K562 (cell line): ENCODE measurements around the gene UCP3. TPM values are rescaled to one million over a fixed set of nuclear protein-coding genes. Genes with fewer than 3 reads are reported as not detected.

Experiments used
- ATAC-seq: fragments of 200-7000 bp; cut with Tn5 transposase; 3 replicates; pipeline ENCODE4 v1.9.1; 2020; ENCODE audit warnings: moderate library complexity
- BruUV-seq: library from RNA; stranded (reverse); fragments of 400-500 nt; replicated peaks from 2 replicates; lab custom pipeline; 2021; lab: Mats Ljungman, UMichigan
- CTCF ChIA-PET: fragments of 300-600 bp; formaldehyde crosslinking; extraction: SDS; loops from one replicate; lab custom pipeline; 2021; ENCODE audit warnings: low intra/inter-chr PET ratio; lab: Yijun Ruan, JAX
- POLR2A ChIA-PET: fragments of 300-600, 350-650 bp; sonication (Branson Sonifier 250); formaldehyde crosslinking; extraction: SDS; loops from one replicate; lab custom pipeline; 2021; ENCODE audit warnings: antibody characterized with exemption, inconsistent platforms; lab: Yijun Ruan, JAX
- DNase-seq, 4 experiments: peaks; one replicate each; pipeline versions ENCODE4 v3.0.0 to v3.0.0-alpha.2; 2011 to 2018; ENCODE audit warnings: low spot score in 3 of 4, mixed read lengths in 3 of 4; ENCODE audit errors: extremely low read depth in 1 of 4
- FAIRE-seq: peaks from 2 replicates; lab custom pipeline; 2011; peaks lifted over from hg19 to GRCh38; lab: Jason Lieb, UNC
- H2AFZ ChIP-seq: 2 replicates; pipeline ENCODE4 v1.6.0; 2011; ENCODE audit warnings: low read depth, low read length, control low read depth, inconsistent platforms
- H3K27ac ChIP-seq: fragments of 200-600 bp; 3 replicates; pipeline ENCODE4 v1.8.0; 2011; ENCODE audit warnings: low read depth, mild to moderate bottlenecking, control low read depth, inconsistent platforms, low read length, moderate library complexity, mixed read lengths; ENCODE audit errors: extremely low read depth
- H3K27me3 ChIP-seq, 2 experiments: fragments of 300-600 bp in 1 of 2; 2 replicates in 1 of 2; 3 replicates in 1 of 2; pipeline versions ENCODE4 v1.6.0 to v1.8.0; 2011; ENCODE audit warnings: inconsistent platforms in 2 of 2, low read length in 2 of 2, mild to moderate bottlenecking in 1 of 2, mixed read lengths in 1 of 2, moderate library complexity in 1 of 2; ENCODE audit not compliant: control insufficient read depth in 2 of 2, insufficient read depth in 2 of 2
- H3K36me3 ChIP-seq: fragments of 300-600 bp; 3 replicates; pipeline ENCODE4 v1.8.0; 2011; ENCODE audit warnings: mild to moderate bottlenecking, low read length, inconsistent platforms; ENCODE audit not compliant: control insufficient read depth, insufficient read depth
- H3K4me1 ChIP-seq, 2 experiments: fragments of 200-600 bp in 1 of 2; replicated peaks in 1 of 2; 2 replicates in 1 of 2; 3 replicates in 1 of 2; pipeline versions ENCODE4 v1.5.1 to v1.8.0; 2011; ENCODE audit warnings: inconsistent platforms in 2 of 2, low read length in 2 of 2, mild to moderate bottlenecking in 1 of 2, mixed read lengths in 1 of 2, moderate library complexity in 1 of 2; ENCODE audit not compliant: control insufficient read depth in 2 of 2, insufficient read depth in 2 of 2
- H3K4me2 ChIP-seq: 2 replicates; pipeline ENCODE4 v1.6.1; 2011; ENCODE audit warnings: low read length, control low read depth, inconsistent platforms, mixed read lengths; ENCODE audit not compliant: insufficient read depth
- H3K4me3 ChIP-seq: fragments of 200-600 bp; sonication (generic), shearing (Covaris generic); 2 replicates; pipeline ENCODE4 v1.5.1; 2016; ENCODE audit warnings: control low read depth, inconsistent platforms
- H3K79me2 ChIP-seq: fragments of 200-600 bp; 3 replicates; pipeline ENCODE4 v1.8.0; 2011; ENCODE audit warnings: low read length, inconsistent platforms; ENCODE audit not compliant: control insufficient read depth, insufficient read depth
- H3K9ac ChIP-seq, 2 experiments: 2 replicates each; pipeline versions ENCODE4 v1.6.0 to v1.6.1; 2011; ENCODE audit warnings: low read depth in 2 of 2, low read length in 2 of 2, control low read depth in 1 of 2, inconsistent platforms in 1 of 2, mild to moderate bottlenecking in 1 of 2, mixed read lengths in 1 of 2; ENCODE audit not compliant: insufficient read depth in 1 of 2
- H3K9me1 ChIP-seq: one replicate; pipeline ENCODE4 v1.6.0; 2011; ENCODE audit warnings: inconsistent platforms, mild to moderate bottlenecking, low read length, moderate library complexity; ENCODE audit not compliant: control insufficient read depth, insufficient read depth
- H3K9me3 ChIP-seq: replicated peaks from 2 replicates; pipeline ENCODE4 v1.5.1; 2011; ENCODE audit warnings: low read depth, low read length, inconsistent platforms; ENCODE audit not compliant: control insufficient read depth, insufficient read depth
- H4K20me1 ChIP-seq: replicated peaks from 2 replicates; pipeline ENCODE4 v1.6.1; 2011; ENCODE audit warnings: low read length, inconsistent platforms, mixed read lengths; ENCODE audit not compliant: control insufficient read depth, insufficient read depth
- ARID1B ChIP-seq: fragments of 450-650 bp; IDR thresholded peaks from 2 replicates; pipeline ENCODE4 v1.6.1; 2016; ENCODE audit warnings: antibody characterized with exemption, mild to moderate bottlenecking, inconsistent platforms
- ATF1 ChIP-seq, 2 experiments: fragments of 450-650 bp in 1 of 2; IDR thresholded peaks; 2 replicates each; pipeline ENCODE4 v1.6.1; 2016; ENCODE audit warnings: missing compliant biosample characterization in 1 of 2, missing genetic modification characterization in 1 of 2
- DMBX1 ChIP-seq: fragments of 250-450 bp; sonication (Bioruptor Pico); IDR thresholded peaks from 2 replicates; pipeline ENCODE4 v1.8.0; 2022; ENCODE audit warnings: inconsistent platforms, mild to moderate bottlenecking, moderate library complexity, borderline replicate concordance
- FOXM1 ChIP-seq, 2 experiments: fragments of 450-650 bp in 1 of 2; sonication (generic) in 1 of 2; formaldehyde crosslinking in 1 of 2; IDR thresholded peaks; 2 replicates each; pipeline versions ENCODE4 v1.6.1 to v1.9.0; 2017 to 2022; ENCODE audit warnings: low read depth in 2 of 2, mild to moderate bottlenecking in 2 of 2, missing genetic modification reagents in 1 of 2, moderate library complexity in 1 of 2
- HDAC3 ChIP-seq: fragments of 450-650 bp; IDR thresholded peaks from 2 replicates; pipeline ENCODE4 v1.6.1; 2018; ENCODE audit warnings: borderline replicate concordance, mild to moderate bottlenecking, moderate library complexity; ENCODE audit not compliant: partially characterized antibody
- NR2F6 ChIP-seq: fragments of 450-650 bp; formaldehyde crosslinking; IDR thresholded peaks from 2 replicates; pipeline ENCODE4 v1.4.0; 2020; ENCODE audit warnings: mild to moderate bottlenecking
- NRF1 ChIP-seq, 2 experiments: fragments of 450-650 bp; IDR thresholded peaks in 1 of 2; conservative IDR thresholded peaks in 1 of 2; 2 replicates each; pipeline ENCODE4 v1.6.1; 2014; ENCODE audit warnings: mild to moderate bottlenecking in 2 of 2
- POLR2AphosphoS5 ChIP-seq: IDR thresholded peaks from 2 replicates; pipeline ENCODE4 v1.6.1; 2011; ENCODE audit warnings: mild to moderate bottlenecking, low read depth, low read length, moderate library complexity; ENCODE audit not compliant: control insufficient read depth, insufficient read depth
- SOX6 ChIP-seq: fragments of 450-650 bp; IDR thresholded peaks from 2 replicates; pipeline ENCODE4 v1.6.1; 2014; ENCODE audit warnings: mild to moderate bottlenecking
- ZNF165 ChIP-seq: fragments of 250-450 bp; sonication (Bioruptor Pico); IDR thresholded peaks from 2 replicates; pipeline ENCODE4 v1.4.0; 2020; ENCODE audit warnings: borderline replicate concordance
- ZNF316 ChIP-seq: fragments of 450-650 bp; IDR thresholded peaks from 2 replicates; pipeline ENCODE4 v1.6.1; 2016
- whole genome bisulfite sequencing: fragments of 100-300 bp; shearing (Covaris generic); methylation state at CpG from one replicate; pipeline ENCODE4 v1.1.6; 2016; ENCODE audit warnings: low coverage, mixed read lengths; ENCODE audit not compliant: insufficient coverage; ENCODE audit errors: missing lambda C conversion rate; 5-methylcytosine and 5-hydroxymethylcytosine counted together
- in situ Hi-C: fragments of 300-500 bp; cut with MboI; formaldehyde crosslinking; loops from 4 replicates; pipeline ENCODE4 v1.15.0; 2018; ENCODE audit warnings: inconsistent platforms, mixed read lengths
- intact Hi-C: fragments of 100-400 bp; cut with micrococcal nuclease; formaldehyde crosslinking; loops from 2 replicates; pipeline ENCODE4 v1.14.2; 2022
- polyA plus RNA-seq, 8 experiments: library from polyadenylated mRNA; depleted of rRNA in 4 of 8; stranded (reverse) in 5 of 8; unstranded in 3 of 8; fragments of >200 nt; fragmentation: Nextera tagmentation in 2 of 8; fragmentation: Illumina TruSeq in 1 of 8; extraction: Ambion mirVana in 2 of 8; extraction: Trizol in 1 of 8; gene quantifications; 2 replicates each; pipeline versions ENCODE4 v1.2.1 to v1.2.3, GENCODE V29; 2011 to 2014; ENCODE audit warnings: inconsistent platforms in 1 of 8, missing spikeins in 1 of 8
- total RNA-seq, 7 experiments: library from RNA; depleted of rRNA in 6 of 7; stranded (reverse); fragments of >200 nt in 6 of 7; fragmentation: Illumina TruSeq in 2 of 7; extraction: Trizol in 2 of 7; gene quantifications; 2 replicates each; pipeline versions ENCODE4 v1.2.1 to v1.2.3, GENCODE V29; 2011 to 2021; ENCODE audit warnings: low replicate concordance in 1 of 7
- TF ChIP-seq, protein P1 (sequence below): sonication (generic); formaldehyde crosslinking; IDR thresholded peaks from 2 replicates; pipeline ENCODE4 v1.8.0; 2023; ENCODE audit warnings: mild to moderate bottlenecking, missing genetic modification reagents
- TF ChIP-seq, protein P2 (sequence below): fragments of 450-650 bp; IDR thresholded peaks from 2 replicates; pipeline ENCODE4 v1.6.1; 2016; ENCODE audit warnings: low read depth, mild to moderate bottlenecking, moderate library complexity
- TF ChIP-seq, protein P3 (sequence below), 2 experiments: fragments of 450-650 bp; conservative IDR thresholded peaks; 2 replicates each; pipeline ENCODE4 v1.6.1; 2017; ENCODE audit warnings: mild to moderate bottlenecking in 2 of 2, moderate library complexity in 2 of 2
- TF ChIP-seq, protein P4 (sequence below): fragments of 450-650 bp; IDR thresholded peaks from 2 replicates; pipeline ENCODE4 v1.6.1; 2016; ENCODE audit warnings: antibody characterized with exemption

Gene UCP3
- total and polyA plus RNA-seq, 9 of the 15 experiments (the other 6 are each of a cell fraction or from before 2014, with no cell fraction given) = 0.05 to 0.65 (median 0.25) TPM; not detected in 2

DNA sequence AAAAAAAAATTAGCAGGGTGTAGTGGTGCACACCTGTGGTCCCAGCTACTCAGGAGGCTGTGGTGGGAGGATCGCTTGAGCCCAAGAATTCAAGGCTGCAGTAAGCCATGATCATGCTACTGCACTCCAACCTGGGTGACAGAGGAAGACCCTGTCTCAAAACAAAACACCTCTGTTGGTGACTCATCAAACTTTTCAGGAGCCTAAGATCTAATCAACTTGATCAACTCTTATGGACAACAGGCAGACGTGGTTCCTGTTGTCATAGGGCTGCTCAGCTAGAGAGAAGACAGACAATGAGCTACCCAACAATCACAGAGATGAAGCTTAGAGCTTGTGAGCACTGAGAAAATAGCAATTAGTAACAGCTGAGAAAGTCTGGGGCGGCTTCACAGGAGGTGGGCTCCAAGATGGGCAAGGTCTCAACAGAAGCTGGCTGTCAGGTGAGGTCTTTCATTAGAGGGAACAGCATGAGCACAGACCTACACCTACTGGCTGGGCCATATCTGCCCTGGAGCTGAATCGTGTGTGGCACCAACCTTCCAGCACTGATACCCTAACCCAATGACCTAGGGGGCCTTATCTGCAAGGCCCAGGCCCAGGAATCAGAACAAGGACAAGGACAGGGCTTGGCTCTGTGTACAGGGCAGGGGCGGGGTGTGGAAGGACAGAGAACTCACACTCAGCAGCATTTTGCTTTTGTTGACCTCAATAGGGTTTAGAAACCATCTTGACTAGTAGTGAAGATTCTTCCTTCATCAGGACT is 7.2 kb upstream of the UCP3 start:
- no TSS peak for BruUV-seq
- CTCF ChIA-PET = no interaction called here
- FAIRE-seq (peak; percentile 97), DNase-seq (peak; percentile 60 to 91 (median 76)), ATAC-seq (peak; percentile 69)
- no peaks in the 10 kb centered on the region for H3K79me2 ChIP-seq
- H3K4me2 ChIP-seq = peak overlapping the region; percentile 33
- H3K9ac ChIP-seq = peak overlapping the region in 1 of 2 experiments; percentile 3; a peak in 1 of 4 replicates
- no peaks in the 10 kb centered on the region for H3K9me1 ChIP-seq
- H3K4me3 ChIP-seq = no peak overlapping the region
- H3K27me3 ChIP-seq = no peaks in the 10 kb centered on the region
- POLR2A ChIA-PET = interaction anchor here (0.6 to 1.5 kb wide), 7 partner anchors 11 to 1593 kb away, joined by 3 to 7 read pairs (median 3); partner anchors contain the start of gene UCP2
- intact Hi-C loops (no loop called here), in situ Hi-C loops (no loop called here)
- H3K9me3 ChIP-seq = no peaks in the 10 kb centered on the region
- no peak overlapping the region for H3K27ac ChIP-seq
- no peak overlapping the region for H2AFZ ChIP-seq
- no peaks in the 10 kb centered on the region; the same call in 2 of the 3 replicates for H3K36me3 ChIP-seq
- peaks cover 39 to 45% of the 10 kb centered on the region in 2 experiments for H3K4me1 ChIP-seq
- peaks cover 6% of the 10 kb centered on the region for H4K20me1 ChIP-seq
- 14% methylated on average over 5 of the region's 5 CpGs for WGBS
- TF ChIP-seq, protein P1, sequence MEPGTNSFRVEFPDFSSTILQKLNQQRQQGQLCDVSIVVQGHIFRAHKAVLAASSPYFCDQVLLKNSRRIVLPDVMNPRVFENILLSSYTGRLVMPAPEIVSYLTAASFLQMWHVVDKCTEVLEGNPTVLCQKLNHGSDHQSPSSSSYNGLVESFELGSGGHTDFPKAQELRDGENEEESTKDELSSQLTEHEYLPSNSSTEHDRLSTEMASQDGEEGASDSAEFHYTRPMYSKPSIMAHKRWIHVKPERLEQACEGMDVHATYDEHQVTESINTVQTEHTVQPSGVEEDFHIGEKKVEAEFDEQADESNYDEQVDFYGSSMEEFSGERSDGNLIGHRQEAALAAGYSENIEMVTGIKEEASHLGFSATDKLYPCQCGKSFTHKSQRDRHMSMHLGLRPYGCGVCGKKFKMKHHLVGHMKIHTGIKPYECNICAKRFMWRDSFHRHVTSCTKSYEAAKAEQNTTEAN (CRISPR knock-in tag) = no peak
- TF ChIP-seq ARID1B (peak; percentile 98), FOXM1 (IDR thresholded peaks at IDR 0.05; ENCODE audit: low read depth) (peak; percentile 72), FOXM1 (CRISPR knock-in tag; IDR thresholded peaks at IDR 0.05; ENCODE audit: low read depth) (no peak), ATF1 (CRISPR knock-in tag; IDR thresholded peaks at IDR 0.05) (no peak), ATF1 (tag; IDR thresholded peaks at IDR 0.05) (0 out of 2 replicates have a peak, but pooled peaks have one; percentile 32), HDAC3 (peak; percentile 74), NR2F6 (CRISPR knock-in tag) (0 out of 2 replicates have a peak, but pooled peaks have one; percentile 55), SOX6 (peak; percentile 88), ZNF316 (peak; percentile 25; the same call in 1 of the 2 replicates), NRF1 (conservative IDR thresholded peaks at IDR 0.05 in 1 of 2, IDR thresholded peaks at IDR 0.05 in 1 of 2) (0 out of 4 replicates have a peak, but pooled peaks of 1 of the 2 experiments have one; percentile 19), ZNF165 (CRISPR knock-in tag) (no peak), DMBX1 (CRISPR knock-in tag) (peak; percentile 87; the same call in 1 of the 2 replicates), POLR2AphosphoS5 (peak; percentile 96)
- TF ChIP-seq, protein P2, sequence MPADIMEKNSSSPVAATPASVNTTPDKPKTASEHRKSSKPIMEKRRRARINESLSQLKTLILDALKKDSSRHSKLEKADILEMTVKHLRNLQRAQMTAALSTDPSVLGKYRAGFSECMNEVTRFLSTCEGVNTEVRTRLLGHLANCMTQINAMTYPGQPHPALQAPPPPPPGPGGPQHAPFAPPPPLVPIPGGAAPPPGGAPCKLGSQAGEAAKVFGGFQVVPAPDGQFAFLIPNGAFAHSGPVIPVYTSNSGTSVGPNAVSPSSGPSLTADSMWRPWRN = 0 out of 2 replicates have a peak, but pooled peaks have one; percentile 42
- TF ChIP-seq, protein P3, sequence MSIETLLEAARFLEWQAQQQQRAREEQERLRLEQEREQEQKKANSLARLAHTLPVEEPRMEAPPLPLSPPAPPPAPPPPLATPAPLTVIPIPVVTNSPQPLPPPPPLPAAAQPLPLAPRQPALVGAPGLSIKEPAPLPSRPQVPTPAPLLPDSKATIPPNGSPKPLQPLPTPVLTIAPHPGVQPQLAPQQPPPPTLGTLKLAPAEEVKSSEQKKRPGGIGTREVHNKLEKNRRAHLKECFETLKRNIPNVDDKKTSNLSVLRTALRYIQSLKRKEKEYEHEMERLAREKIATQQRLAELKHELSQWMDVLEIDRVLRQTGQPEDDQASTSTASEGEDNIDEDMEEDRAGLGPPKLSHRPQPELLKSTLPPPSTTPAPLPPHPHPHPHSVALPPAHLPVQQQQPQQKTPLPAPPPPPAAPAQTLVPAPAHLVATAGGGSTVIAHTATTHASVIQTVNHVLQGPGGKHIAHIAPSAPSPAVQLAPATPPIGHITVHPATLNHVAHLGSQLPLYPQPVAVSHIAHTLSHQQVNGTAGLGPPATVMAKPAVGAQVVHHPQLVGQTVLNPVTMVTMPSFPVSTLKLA (conservative IDR thresholded peaks at IDR 0.05) = peak in 1 of 2 experiments; percentile 73; a peak in 2 of 4 replicates
- TF ChIP-seq, protein P4, sequence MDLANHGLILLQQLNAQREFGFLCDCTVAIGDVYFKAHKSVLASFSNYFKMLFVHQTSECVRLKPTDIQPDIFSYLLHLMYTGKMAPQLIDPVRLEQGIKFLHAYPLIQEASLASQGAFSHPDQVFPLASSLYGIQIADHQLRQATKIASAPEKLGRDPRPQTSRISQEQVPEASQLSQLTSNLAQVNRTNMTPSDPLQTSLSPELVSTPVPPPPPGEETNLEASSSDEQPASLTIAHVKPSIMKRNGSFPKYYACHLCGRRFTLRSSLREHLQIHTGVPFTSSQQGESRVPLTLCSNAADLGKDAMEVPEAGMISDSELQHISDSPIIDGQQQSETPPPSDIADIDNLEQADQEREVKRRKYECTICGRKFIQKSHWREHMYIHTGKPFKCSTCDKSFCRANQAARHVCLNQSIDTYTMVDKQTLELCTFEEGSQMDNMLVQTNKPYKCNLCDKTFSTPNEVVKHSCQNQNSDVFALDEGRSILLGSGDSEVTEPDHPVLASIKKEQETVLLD = peak; percentile 30; the same call in 1 of the 2 replicates
